Stimulated activated CD8-positive, alpha-beta memory T cell treated with anti-CD3 and anti-CD28 coated beads, Interleukin-7, amount 100 ng/mL, for 1 hour (primary cell): ENCODE measurements around the gene OST4.

ENCODE experiments used
- DNase-seq, 2 donors: peaks; one replicate each; pipeline ENCODE4 v3.0.0-alpha.2; 2020; ENCODE audit warnings: low read depth in 2 of 2

Gene OST4

DNA sequence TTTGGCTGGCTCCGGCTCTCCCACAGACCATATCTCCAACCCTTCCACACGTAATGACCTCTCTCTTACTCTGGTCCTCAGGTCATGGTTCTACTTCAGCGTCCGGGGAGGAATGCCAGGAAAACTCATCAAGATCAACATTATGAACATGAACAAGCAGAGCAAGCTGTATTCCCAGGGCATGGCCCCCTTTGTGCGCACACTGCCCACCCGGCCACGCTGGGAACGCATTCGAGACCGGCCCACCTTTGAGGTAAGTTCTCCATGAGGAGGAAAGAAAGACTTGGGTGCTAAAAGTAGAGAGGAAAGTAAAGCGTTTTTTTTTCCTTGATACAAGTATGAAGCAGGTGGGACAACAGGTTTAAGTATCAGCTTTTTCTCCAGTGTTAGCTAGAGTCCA, 18.1 kb downstream of the OST4 start:
- no peak for DNase-seq

DNA sequence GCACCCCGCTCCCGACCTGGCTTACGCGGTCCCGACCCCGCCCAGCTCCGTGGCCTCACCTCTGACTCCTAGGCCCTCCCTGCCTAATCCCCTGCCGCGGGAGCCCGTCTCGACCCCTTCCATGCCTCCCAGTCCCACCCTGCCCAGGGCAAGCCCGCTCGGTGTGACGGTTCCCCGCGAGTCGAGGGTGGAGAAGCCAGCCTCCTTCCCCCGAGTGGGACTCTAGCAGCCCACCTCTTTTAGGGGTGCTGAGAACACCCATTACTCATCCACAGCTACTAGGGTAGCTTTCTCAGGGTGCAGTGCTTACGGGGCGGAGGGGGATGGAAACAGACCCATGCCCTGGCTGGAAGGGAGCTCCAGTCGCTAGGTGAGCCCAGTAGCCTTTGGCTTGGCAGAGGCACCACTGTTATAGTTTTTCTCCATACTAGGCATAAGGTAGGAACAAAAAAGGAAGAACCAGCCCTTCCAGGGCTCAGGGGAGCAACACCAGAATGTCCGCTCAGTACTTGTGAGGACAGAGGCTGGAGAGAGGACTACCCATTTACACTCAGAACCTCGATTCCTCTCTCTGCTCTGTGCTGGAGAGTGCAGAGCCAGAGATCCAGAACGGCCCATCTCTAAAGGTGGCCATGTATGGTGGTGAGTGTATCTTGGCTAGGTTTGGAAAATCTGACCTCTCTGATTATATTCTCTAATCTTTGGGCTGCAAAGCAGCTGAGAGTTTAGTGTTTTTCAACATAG, 19.4 kb downstream of the OST4 start:
- DNase-seq: peak in 1 of 2 donors; percentile 12

DNA sequence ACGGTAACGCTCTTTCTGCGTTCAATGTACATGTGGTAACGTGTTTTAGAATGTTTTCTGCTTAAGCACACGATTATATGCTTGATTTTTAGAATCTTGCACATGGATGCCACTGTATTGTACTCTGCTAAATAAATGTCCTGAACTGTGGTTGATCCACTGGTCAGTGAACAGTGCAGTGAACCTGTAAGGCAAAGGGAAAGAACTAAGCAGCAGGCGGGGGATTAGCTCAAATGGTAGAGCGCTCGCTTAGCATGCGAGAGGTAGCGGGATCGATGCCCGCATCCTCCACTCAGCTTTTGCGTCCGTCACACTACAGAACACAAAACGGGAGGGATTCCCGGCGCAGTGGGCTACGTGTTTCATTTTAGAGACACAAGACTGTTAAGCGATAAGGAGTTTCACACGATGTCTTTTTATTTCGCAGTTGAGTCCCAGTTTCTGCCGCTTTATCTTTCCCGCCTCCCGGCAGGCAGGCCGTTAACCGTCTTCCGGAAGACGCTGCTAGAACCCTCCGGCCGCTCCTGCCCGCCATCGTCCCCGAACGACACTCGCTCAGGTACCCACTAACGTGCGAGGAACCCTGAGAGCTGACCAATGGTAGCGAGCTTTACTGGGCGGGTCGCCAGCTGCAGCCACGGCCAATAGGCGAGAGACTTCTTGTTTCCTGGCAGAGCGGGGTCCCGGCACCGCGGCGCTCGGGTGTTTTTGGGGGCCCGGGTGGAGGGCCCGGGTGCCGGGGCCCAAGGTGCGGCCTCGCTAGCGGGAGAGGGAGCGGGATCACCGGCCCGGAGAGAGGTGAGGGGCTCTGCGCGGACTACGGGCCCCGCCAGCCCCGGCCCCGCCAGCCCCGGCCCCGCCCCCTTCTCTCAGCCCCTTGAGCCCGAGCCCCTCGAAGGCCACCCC, 20.2 kb downstream of the OST4 start, which contains the start of gene AGBL5:
Gene AGBL5, plus strand, starts transcription at position 673 of the 906 bp plus-strand sequence. CDS start 1,291 bp downstream, outside the sequence.
- DNase-seq: peak; percentile 94

DNA sequence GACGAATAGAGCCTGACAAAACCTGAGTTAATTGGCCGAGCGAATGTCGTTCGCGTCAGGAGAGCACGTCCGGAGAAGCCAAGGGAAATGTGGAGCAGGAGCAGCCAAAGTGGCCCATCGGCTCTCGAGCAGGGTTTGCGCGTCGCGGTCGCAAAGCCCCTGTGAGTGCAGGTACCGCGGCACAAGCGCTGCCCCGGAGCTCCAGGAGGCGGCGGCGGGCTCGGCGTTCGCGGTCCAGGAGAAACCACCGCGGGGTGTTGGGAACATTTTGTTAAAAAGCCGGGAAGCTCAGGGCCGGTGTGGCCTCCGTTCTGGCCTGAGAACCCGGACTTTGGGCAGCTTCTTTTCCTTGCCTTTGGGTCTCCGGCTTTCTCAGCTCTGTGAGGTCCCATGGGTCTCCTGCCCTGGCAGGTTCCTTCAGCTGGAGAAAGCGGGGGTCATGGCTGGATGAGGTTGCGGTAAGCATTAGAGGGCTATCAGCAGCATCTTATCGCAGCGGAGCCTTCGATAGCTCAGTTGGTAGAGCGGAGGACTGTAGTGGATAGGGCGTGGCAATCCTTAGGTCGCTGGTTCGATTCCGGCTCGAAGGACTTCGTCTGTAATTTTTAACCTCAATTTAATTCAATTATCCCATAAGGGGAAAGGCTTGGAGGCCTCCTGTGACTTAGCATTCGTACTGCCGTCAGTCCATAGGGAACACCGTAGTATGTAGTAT, 21.0 kb downstream of the OST4 start:
- peak; percentile 89 to 90 for DNase-seq

GRCh38 chr2:27049422-27050280, 21.8 kb downstream of the OST4 start:
- DNase-seq: peak in 1 of 2 donors; percentile 24

DNA sequence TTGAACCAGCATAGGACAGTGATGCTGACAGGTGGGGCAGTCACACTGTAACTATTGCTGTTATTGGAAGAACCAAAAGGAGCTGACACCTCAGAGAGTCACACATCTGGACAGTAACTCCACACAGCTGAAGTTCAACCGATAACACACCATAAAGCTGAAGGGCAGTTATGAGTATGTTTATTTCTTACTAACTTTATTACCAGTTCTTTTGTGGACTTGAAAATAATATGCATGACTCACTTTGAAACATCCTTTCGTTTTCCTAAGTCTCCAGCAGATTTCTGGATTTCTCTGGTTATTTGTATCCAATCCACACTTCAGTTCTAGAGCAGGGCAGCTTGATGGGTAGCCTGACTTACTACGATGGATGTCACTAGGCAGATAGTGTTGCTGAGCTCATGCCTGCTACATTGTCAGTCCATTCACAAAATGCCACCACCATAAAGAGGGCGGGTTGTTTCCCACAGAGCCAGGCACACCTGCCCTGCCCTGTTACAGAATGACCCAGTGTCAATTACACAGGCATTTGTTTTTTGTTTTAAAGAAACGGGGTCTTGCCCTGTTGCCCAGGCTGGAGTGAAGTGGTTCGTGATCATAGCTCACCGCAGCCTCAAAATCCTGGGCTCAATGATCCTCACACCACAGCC, 28.3 kb downstream of the OST4 start:
- DNase-seq: no peak

GRCh38 chr2:27042159-27042661, 29.2 kb downstream of the OST4 start:
- DNase-seq: no peak

GRCh38 chr2:27041752-27042151, 29.7 kb downstream of the OST4 start:
- DNase-seq: no peak

GRCh38 chr2:27040282-27040681, 31.2 kb downstream of the OST4 start:
- DNase-seq: no peak

GRCh38 chr2:27039871-27040270, 31.6 kb downstream of the OST4 start:
- no peak for DNase-seq

GRCh38 chr2:27039426-27039825, 32.0 kb downstream of the OST4 start:
- DNase-seq: no peak

DNA sequence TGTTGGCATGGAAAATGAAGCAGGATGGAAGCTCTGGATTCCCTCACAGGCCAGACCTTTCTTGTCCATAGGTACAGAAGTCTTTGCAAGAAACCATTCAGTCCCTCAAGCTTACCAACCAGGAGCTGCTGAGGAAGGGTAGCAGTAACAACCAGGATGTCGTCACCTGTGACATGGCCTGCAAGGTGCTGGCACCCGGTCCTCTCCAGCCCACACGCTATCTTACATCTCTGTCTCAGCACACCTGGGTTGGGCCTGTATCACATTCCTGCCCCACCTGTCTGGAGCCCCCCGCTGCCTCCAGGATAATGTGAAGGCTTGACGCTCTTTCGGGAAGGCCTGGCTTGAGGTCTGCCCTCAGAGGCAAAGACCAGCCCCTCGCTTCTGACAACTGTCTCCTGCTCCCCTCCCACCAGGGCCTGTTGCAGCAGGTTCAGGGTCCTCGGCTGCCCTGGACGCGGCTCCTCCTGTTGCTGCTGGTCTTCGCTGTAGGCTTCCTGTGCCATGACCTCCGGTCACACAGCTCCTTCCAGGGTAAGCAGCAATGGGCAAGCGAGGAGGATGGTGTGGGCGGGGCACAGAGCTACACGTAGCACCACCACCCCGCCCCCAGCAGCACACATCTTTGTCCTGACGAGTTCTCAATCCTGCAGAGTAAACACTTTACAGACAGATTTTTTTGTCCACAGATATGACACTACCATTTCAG, 32.7 kb downstream of the OST4 start:
- no peak for DNase-seq

DNA sequence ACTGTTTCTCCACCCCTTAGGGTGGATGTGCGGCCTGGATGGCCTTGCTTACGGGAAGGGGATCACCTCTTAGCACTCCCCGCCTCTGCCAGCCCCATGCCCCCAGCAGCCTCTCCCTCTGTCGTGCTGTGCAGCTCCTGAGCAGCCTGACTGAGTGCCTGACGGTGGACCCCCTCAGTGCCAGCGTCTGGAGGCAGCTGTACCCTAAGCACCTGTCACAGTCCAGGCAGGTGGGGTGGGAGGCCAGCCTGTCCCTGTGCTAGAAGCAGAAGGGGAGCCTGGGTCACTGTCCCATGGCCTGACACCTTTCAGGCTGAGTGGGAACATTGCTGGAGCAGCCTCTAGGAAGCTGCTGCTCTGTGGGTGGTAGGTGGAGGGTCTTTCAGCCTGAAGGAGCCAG, 33.4 kb downstream of the OST4 start:
- no peak for DNase-seq

- DNase-seq: no peak
Measured at GRCh38 chr2:27033253-27033852, 38.1 kb downstream of the OST4 start.

- peak; percentile 54 to 59 for DNase-seq
Measured at GRCh38 chr2:27032495-27033252, 38.8 kb downstream of the OST4 start, which contains the start of gene TMEM214. Gene TMEM214, plus strand, starts transcription at chr2:27032965. Its CDS starts 51 bp downstream, at chr2:27033016.

DNA sequence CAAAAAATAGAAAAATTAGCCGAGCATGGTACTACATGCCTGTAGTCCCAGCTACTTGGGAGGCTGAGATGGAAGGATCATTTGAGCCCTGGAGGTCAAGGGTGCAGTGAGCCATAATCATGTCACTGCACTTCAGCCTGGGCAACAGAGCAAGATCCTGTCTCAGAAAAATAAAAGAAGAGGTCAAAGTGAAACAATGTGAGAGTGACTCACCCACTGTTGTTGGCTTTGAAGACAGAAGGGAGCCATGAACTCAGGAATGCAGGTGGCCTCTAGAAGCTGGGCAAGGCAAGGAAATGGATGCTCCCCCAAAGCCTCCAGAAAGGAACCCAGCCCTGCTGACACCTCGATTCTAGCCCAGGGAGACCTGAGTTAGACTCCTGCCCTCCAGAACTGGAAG, 42.4 kb downstream of the OST4 start:
- DNase-seq: no peak

- DNase-seq: no peak
Measured at GRCh38 chr2:27027211-27027651, 44.2 kb downstream of the OST4 start.
